PC-9 (cell line): ENCODE measurements around the gene HAGH. TPM values are rescaled to one million over a fixed set of nuclear protein-coding genes. Genes with fewer than 3 reads are reported as not detected.

Experiments
- BruUV-seq: library from RNA; stranded (reverse); fragments of 400-500 nt; replicated peaks from 2 replicates; lab custom pipeline; 2021; lab: Mats Ljungman, UMichigan
- CTCF ChIA-PET: fragments of 300-600 bp; sonication (Branson Sonifier 250); formaldehyde crosslinking; loops from one replicate; lab custom pipeline; 2022; ENCODE audit warnings: antibody characterized with exemption; lab: Charles Lee
- POLR2A ChIA-PET: fragments of 300-600 bp; sonication (Branson Sonifier 250); formaldehyde crosslinking; loops from one replicate; lab custom pipeline; 2022; ENCODE audit warnings: antibody characterized with exemption; ENCODE audit not compliant: unreplicated experiment; lab: Charles Lee
- DNase-seq, 2 experiments: peaks; one replicate each; pipeline versions ENCODE4 v3.0.0 to v3.0.0-alpha.2; 2015 to 2022; ENCODE audit warnings: mixed read lengths in 1 of 2
- H2AFZ ChIP-seq: fragments of 200-600 bp; sonication (generic); 2 replicates; pipeline ENCODE4 v1.8.1; 2017; ENCODE audit warnings: antibody characterized with exemption
- H3F3A ChIP-seq: fragments of 200-600 bp; sonication (generic); 2 replicates; pipeline ENCODE4 v1.8.1; 2017; ENCODE audit warnings: antibody characterized with exemption, mild to moderate bottlenecking, low read depth; ENCODE audit not compliant: insufficient read depth
- H3K27ac ChIP-seq: fragments of 200-600 bp; sonication (generic); 2 replicates; pipeline ENCODE4 v1.6.1; 2016; ENCODE audit warnings: mixed run types
- H3K27me3 ChIP-seq: fragments of 200-600 bp; sonication (generic); 2 replicates; pipeline ENCODE4 v1.6.1; 2016; ENCODE audit warnings: low read depth, mixed run types; ENCODE audit not compliant: insufficient read depth
- H3K36me3 ChIP-seq: fragments of 200-600 bp; sonication (generic); 2 replicates; pipeline ENCODE4 v1.6.1; 2016; ENCODE audit warnings: low read depth, mixed run types
- H3K4me1 ChIP-seq: fragments of 200-600 bp; sonication (generic); replicated peaks from 2 replicates; pipeline ENCODE4 v1.6.1; 2016; ENCODE audit warnings: mixed run types; ENCODE audit not compliant: insufficient read depth
- H3K4me2 ChIP-seq: fragments of 200-600 bp; sonication (generic); 2 replicates; pipeline ENCODE4 v1.6.1; 2017; ENCODE audit warnings: mixed run types
- H3K4me3 ChIP-seq: fragments of 200-600 bp; sonication (generic); 2 replicates; pipeline ENCODE4 v1.6.1; 2016; ENCODE audit warnings: mixed run types
- H3K79me2 ChIP-seq: fragments of 200-600 bp; sonication (generic); 2 replicates; pipeline ENCODE4 v1.6.1; 2017; ENCODE audit warnings: low read depth, mixed run types
- H3K9me2 ChIP-seq: fragments of 200-600 bp; sonication (generic); 2 replicates; pipeline ENCODE4 v1.8.1; 2017; ENCODE audit warnings: mild to moderate bottlenecking; ENCODE audit not compliant: insufficient read depth
- H3K9me3 ChIP-seq: fragments of 200-600 bp; sonication (generic); 2 replicates; pipeline ENCODE4 v1.8.1; 2016; ENCODE audit warnings: low read depth; ENCODE audit not compliant: insufficient read depth
- H4K20me1 ChIP-seq: fragments of 200-600 bp; sonication (generic); 2 replicates; pipeline ENCODE4 v1.8.1; 2017; ENCODE audit not compliant: insufficient read depth
- CTCF ChIP-seq: fragments of 200-600 bp; sonication (generic); conservative IDR thresholded peaks from 2 replicates; pipeline ENCODE4 v1.6.1; 2017; ENCODE audit warnings: mixed run types, antibody characterized with exemption, mild to moderate bottlenecking, moderate library complexity
- EZH2 ChIP-seq: fragments of 200-600 bp; sonication (generic); IDR thresholded peaks from 2 replicates; pipeline ENCODE4 v1.8.0; 2017; ENCODE audit warnings: antibody characterized with exemption, low read depth
- intact Hi-C: fragments of 100-400 bp; cut with micrococcal nuclease; formaldehyde crosslinking; loops from one replicate; pipeline ENCODE4 v1.10.0; 2022; ENCODE audit not compliant: unreplicated experiment
- total RNA-seq: library from RNA; stranded (reverse); gene quantifications from 2 replicates; pipeline ENCODE4 v1.2.3, GENCODE V29; 2021

Gene HAGH
- total RNA-seq, 1 experiment from 2014 or later = 51.8 TPM

GRCh38 chr16:1771864-1772361 is 54.7 kb downstream of the HAGH start:
- H3K4me3 ChIP-seq = peak overlapping the region; percentile 77
- peak overlapping the region; percentile 77 for H3K27ac ChIP-seq
- ChIA-PET CTCF (interaction anchor here (0.6 kb wide), 1 partner anchor 28 kb away, joined by 5 read pairs; no protein-coding TSS in a partner anchor), POLR2A (interaction anchor here (0.7 to 0.8 kb wide), 2 partner anchors 26 to 66 kb away, joined by 3 to 21 read pairs; no protein-coding TSS in a partner anchor)
- peaks cover 34% of the 10 kb centered on the region for H3F3A ChIP-seq
- H3K36me3 ChIP-seq = 0 out of 2 replicates have a peak, but pooled peaks cover 5% of the 10 kb centered on the region
- H3K9me3 ChIP-seq = no peaks in the 10 kb centered on the region
- peak overlapping the region; percentile 99 for H3K4me2 ChIP-seq
- peaks cover 19% of the 10 kb centered on the region for H4K20me1 ChIP-seq
- peaks cover 19% of the 10 kb centered on the region for H3K4me1 ChIP-seq
- H3K9me2 ChIP-seq = no peaks in the 10 kb centered on the region
- BruUV-seq = TSS peak; percentile 80
- peak overlapping the region; percentile 92; the same call in 1 of the 2 replicates for H2AFZ ChIP-seq
- peaks cover 39% of the 10 kb centered on the region for H3K79me2 ChIP-seq
- DNase-seq = peak in 1 of 2 experiments; percentile 32
- intact Hi-C loops = loop anchor here (2.0 to 5.0 kb wide), 4 partner anchors 65 to 190 kb away; partner anchors contain the start of genes JPT2, MAPK8IP3 and RPS2
- TF ChIP-seq CTCF (no peak), EZH2 (no peak)
- no peaks in the 10 kb centered on the region for H3K27me3 ChIP-seq

GRCh38 chr16:1771188-1771863 is 55.3 kb downstream of the HAGH start, which contains the start of gene NME3:
Gene NME3 (minus strand): TSS chr16:1771543. CDS start chr16:1771534, 9 bp downstream.
- POLR2A ChIA-PET = interaction anchor here (0.6 to 0.8 kb wide), 4 partner anchors 25 to 119 kb away, joined by 3 to 21 read pairs (median 4); no protein-coding TSS in a partner anchor
- H3K36me3 ChIP-seq = 0 out of 2 replicates have a peak, but pooled peaks cover 5% of the 10 kb centered on the region
- DNase-seq = peak; percentile 46 to 80
- H3K79me2 ChIP-seq = peaks cover 39% of the 10 kb centered on the region
- H3K4me3 ChIP-seq = peak within 1 kb of the TSS; percentile 77
- no peaks in the 10 kb centered on the region for H3K9me2 ChIP-seq
- no peaks in the 10 kb centered on the region for H3K9me3 ChIP-seq
- peaks cover 32% of the 10 kb centered on the region; the same call in 1 of the 2 replicates for H3F3A ChIP-seq
- no TSS peak for BruUV-seq
- peaks cover 19% of the 10 kb centered on the region for H4K20me1 ChIP-seq
- CTCF ChIA-PET = interaction anchor here (0.6 kb wide), 2 partner anchors 27 to 158 kb away, joined by 3 to 5 read pairs; no protein-coding TSS in a partner anchor
- peak within 1 kb of the TSS; percentile 77 for H3K27ac ChIP-seq
- peak within 1 kb of the TSS; percentile 99 for H3K4me2 ChIP-seq
- peaks cover 19% of the 10 kb centered on the region for H3K4me1 ChIP-seq
- no peak for TF ChIP-seq EZH2
- no peak for TF ChIP-seq CTCF
- intact Hi-C loops = loop anchor here (5.0 kb wide), 2 partner anchors 94 to 191 kb away; partner anchors contain the start of genes JPT2 and RPS2
- H3K27me3 ChIP-seq = no peaks in the 10 kb centered on the region
- peak within 1 kb of the TSS; percentile 92; the same call in 1 of the 2 replicates for H2AFZ ChIP-seq
